Stimulated activated CD8-positive, alpha-beta memory T cell treated with anti-CD3 and anti-CD28 coated beads, Interleukin-12 subunit alpha, Interleukin-12 subunit beta, amount 100 ng/mL, for 1 hour (primary cell): ENCODE results near the gene PSMB5.
"Not testable (repeated sequence)": the region's sequence is repeated elsewhere in the genome, so short reads cannot be mapped to it uniquely, and the experiment has no call there.

Source experiments
- DNase-seq: peaks from one replicate; pipeline ENCODE4 v3.0.0-alpha.2; 2020; ENCODE audit warnings: low read depth

Gene PSMB5

GRCh38 chr14:23015618-23016017, 19.1 kb downstream of the PSMB5 start:
- DNase-seq = no peak

GRCh38 chr14:23013749-23014054, 21.0 kb downstream of the PSMB5 start:
- not testable (repeated sequence) for DNase-seq

GRCh38 chr14:23013054-23013748, 21.5 kb downstream of the PSMB5 start:
- no peak for DNase-seq

- peak; percentile 53 for DNase-seq
Observed at GRCh38 chr14:23009939-23010726, 24.6 kb downstream of the PSMB5 start, which contains the start of gene C14orf93. Gene C14orf93 (minus strand): TSS chr14:23010143. CDS start chr14:22999023, 11,120 bp downstream.

- DNase-seq = no peak
Observed at GRCh38 chr14:23009483-23009938, 25.2 kb downstream of the PSMB5 start.

GRCh38 chr14:23008831-23009230, 25.9 kb downstream of the PSMB5 start:
- DNase-seq = no peak

GRCh38 chr14:23006544-23007419, 27.9 kb downstream of the PSMB5 start:
- DNase-seq = peak; percentile 91

GRCh38 chr14:23006188-23006534, 28.5 kb downstream of the PSMB5 start:
- DNase-seq = no peak

GRCh38 chr14:23005451-23006187, 29.1 kb downstream of the PSMB5 start:
- no peak for DNase-seq

- DNase-seq = not testable (repeated sequence)
Observed at GRCh38 chr14:23004274-23004673, 30.4 kb downstream of the PSMB5 start.

- no peak for DNase-seq
Observed at GRCh38 chr14:23002592-23002991, 32.1 kb downstream of the PSMB5 start.

- DNase-seq = no peak
Observed at GRCh38 chr14:23000860-23001259, 33.8 kb downstream of the PSMB5 start.

GRCh38 chr14:22998329-22999012, 36.2 kb downstream of the PSMB5 start:
- no peak for DNase-seq

- DNase-seq = no peak
Observed at GRCh38 chr14:22997676-22998323, 36.9 kb downstream of the PSMB5 start.

- DNase-seq = no peak
Observed at GRCh38 chr14:22996768-22997654, 37.7 kb downstream of the PSMB5 start.

- DNase-seq = no peak
Observed at GRCh38 chr14:22995889-22996625, 38.6 kb downstream of the PSMB5 start.

- no peak for DNase-seq
Observed at GRCh38 chr14:22994762-22995275, 39.9 kb downstream of the PSMB5 start.

- DNase-seq = no peak
Observed at GRCh38 chr14:22993517-22993916, 41.2 kb downstream of the PSMB5 start.

GRCh38 chr14:22991852-22992251, 42.8 kb downstream of the PSMB5 start:
- no peak for DNase-seq
